ENCODE measurements around the gene ATG7.

DNA sequence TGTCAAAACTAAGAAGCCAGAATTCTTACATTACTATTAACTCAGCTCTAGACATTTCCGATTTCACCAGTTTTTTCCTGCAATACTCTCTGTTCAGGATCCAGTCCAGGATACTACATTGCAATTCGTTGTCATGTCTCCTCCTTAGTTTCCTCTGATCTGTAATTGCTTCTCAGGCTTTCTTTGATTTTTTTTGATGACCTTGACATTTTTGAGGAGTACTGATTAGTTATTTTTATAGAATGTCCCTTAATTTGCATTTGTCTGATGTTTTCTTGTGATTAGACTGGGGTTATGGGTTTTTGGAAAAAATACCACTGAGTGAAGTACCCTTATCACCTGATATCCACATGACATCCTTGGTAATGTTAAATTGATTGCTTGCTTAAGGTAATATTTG lies 57.6 kb downstream of the ATG7 start:
- TF ChIP-seq, protein P1, sequence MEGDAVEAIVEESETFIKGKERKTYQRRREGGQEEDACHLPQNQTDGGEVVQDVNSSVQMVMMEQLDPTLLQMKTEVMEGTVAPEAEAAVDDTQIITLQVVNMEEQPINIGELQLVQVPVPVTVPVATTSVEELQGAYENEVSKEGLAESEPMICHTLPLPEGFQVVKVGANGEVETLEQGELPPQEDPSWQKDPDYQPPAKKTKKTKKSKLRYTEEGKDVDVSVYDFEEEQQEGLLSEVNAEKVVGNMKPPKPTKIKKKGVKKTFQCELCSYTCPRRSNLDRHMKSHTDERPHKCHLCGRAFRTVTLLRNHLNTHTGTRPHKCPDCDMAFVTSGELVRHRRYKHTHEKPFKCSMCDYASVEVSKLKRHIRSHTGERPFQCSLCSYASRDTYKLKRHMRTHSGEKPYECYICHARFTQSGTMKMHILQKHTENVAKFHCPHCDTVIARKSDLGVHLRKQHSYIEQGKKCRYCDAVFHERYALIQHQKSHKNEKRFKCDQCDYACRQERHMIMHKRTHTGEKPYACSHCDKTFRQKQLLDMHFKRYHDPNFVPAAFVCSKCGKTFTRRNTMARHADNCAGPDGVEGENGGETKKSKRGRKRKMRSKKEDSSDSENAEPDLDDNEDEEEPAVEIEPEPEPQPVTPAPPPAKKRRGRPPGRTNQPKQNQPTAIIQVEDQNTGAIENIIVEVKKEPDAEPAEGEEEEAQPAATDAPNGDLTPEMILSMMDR (IDR thresholded peaks at IDR 0.05) = no peak
- TF ChIP-seq POLR2A (IDR thresholded peaks at IDR 0.05) = no peak
